IMR-90 (cell line): Measurements from ENCODE around the gene SIK3.

Source experiments
- BHLHE40 ChIP-seq: fragments of 150-350 bp; IDR thresholded peaks from 2 replicates; pipeline ENCODE4 v1.6.1; 2016; ENCODE audit warnings: mild to moderate bottlenecking, low read depth, low read length
- CEBPB ChIP-seq: IDR thresholded peaks from 2 replicates; pipeline ENCODE4 v1.6.1; 2012; ENCODE audit warnings: low read depth, low read length, improper control_type of control experiment
- CHD1 ChIP-seq: IDR thresholded peaks from 2 replicates; pipeline ENCODE4 v1.6.1; 2012; ENCODE audit warnings: low read depth, low read length, improper control_type of control experiment
- CTCF ChIP-seq: conservative IDR thresholded peaks from 2 replicates; pipeline ENCODE4 v1.5.1; 2012; ENCODE audit warnings: mild to moderate bottlenecking, low read depth, low read length, improper control_type of control experiment
- MAFK ChIP-seq: IDR thresholded peaks from 2 replicates; pipeline ENCODE4 v1.6.1; 2012; ENCODE audit warnings: low read depth, low read length, improper control_type of control experiment
- MXI1 ChIP-seq: IDR thresholded peaks from 2 replicates; pipeline ENCODE4 v1.6.1; 2012; ENCODE audit warnings: low read depth, mild to moderate bottlenecking, low read length, moderate library complexity, borderline replicate concordance
- NFE2L2 ChIP-seq: fragments of 150-350 bp; IDR thresholded peaks from 2 replicates; pipeline ENCODE4 v1.6.1; 2016; ENCODE audit warnings: low read depth, mild to moderate bottlenecking, low read length
- POLR2A ChIP-seq: IDR thresholded peaks from 2 replicates; pipeline ENCODE4 v1.6.1; 2012; ENCODE audit warnings: mild to moderate bottlenecking, low read depth, low read length
- RAD21 ChIP-seq: IDR thresholded peaks from 2 replicates; pipeline ENCODE4 v1.6.1; 2012; ENCODE audit warnings: low read length, improper control_type of control experiment
- RCOR1 ChIP-seq: IDR thresholded peaks from 2 replicates; pipeline ENCODE4 v1.6.1; 2012; ENCODE audit warnings: mild to moderate bottlenecking, low read length, improper control_type of control experiment; ENCODE audit not compliant: insufficient replicate concordance
- RFX5 ChIP-seq: IDR thresholded peaks from 2 replicates; pipeline ENCODE4 v1.8.0; 2012; ENCODE audit warnings: low read depth, mild to moderate bottlenecking, low read length, moderate library complexity
- SMC3 ChIP-seq: fragments of 150-350 bp; IDR thresholded peaks from 2 replicates; pipeline ENCODE4 v1.6.1; 2016; ENCODE audit warnings: low read depth, mild to moderate bottlenecking, antibody characterized with exemption, low read length, moderate library complexity
- USF2 ChIP-seq: fragments of 150-350 bp; IDR thresholded peaks from 2 replicates; pipeline ENCODE4 v1.6.1; 2017; ENCODE audit warnings: mild to moderate bottlenecking, antibody characterized with exemption, low read length, low read depth
- TF ChIP-seq, protein P1 (sequence below): fragments of 150-350 bp; IDR thresholded peaks from 2 replicates; pipeline ENCODE4 v1.6.1; 2016; ENCODE audit warnings: low read depth, mild to moderate bottlenecking, low read length, moderate library complexity, borderline replicate concordance

DNA sequence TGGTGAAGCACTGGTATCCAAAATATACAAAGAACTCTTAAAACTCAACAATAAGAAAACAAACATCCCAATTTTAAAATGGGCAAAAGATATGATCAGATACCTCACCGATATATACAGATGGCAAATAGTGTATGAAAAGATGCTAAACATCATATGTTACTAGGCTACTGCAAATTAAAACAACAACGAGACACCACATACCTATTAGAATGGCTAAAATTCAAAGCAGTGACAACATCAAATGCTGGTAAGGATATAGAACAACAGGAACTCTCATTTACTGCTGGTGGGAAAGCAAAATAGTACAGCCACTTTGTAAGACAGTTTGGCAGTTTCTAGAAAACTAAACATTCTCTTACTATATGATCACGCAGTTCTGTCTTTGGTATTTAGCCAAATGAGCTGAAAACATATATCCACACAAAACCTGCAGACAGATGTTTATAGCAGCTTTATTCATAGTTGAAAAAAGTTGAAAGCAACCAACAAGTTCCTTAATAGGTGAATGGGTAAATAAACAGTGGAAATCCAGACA, 38.5 kb downstream of the SIK3 start:
- TF ChIP-seq RAD21 (no peak), CTCF (no peak), POLR2A (no peak), SMC3 (no peak), MXI1 (no peak), RFX5 (no peak), MAFK (no peak), RCOR1 (no peak), USF2 (no peak), CHD1 (no peak), NFE2L2 (no peak), CEBPB (no peak), BHLHE40 (no peak)
- TF ChIP-seq, protein P1, sequence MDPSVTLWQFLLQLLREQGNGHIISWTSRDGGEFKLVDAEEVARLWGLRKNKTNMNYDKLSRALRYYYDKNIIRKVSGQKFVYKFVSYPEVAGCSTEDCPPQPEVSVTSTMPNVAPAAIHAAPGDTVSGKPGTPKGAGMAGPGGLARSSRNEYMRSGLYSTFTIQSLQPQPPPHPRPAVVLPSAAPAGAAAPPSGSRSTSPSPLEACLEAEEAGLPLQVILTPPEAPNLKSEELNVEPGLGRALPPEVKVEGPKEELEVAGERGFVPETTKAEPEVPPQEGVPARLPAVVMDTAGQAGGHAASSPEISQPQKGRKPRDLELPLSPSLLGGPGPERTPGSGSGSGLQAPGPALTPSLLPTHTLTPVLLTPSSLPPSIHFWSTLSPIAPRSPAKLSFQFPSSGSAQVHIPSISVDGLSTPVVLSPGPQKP: no peak
